Measurements from ENCODE around the gene LRCH4.

Gene LRCH4

GRCh38 chr7:100575206-100575631 lies 10.7 kb downstream of the LRCH4 start:
- no peak overlapping the region for H3K4me3 ChIP-seq (ENCODE audit: low read depth, low read length)
- TF ChIP-seq CTCF (IDR thresholded peaks at IDR 0.05; ENCODE audit: borderline replicate concordance, insufficient read depth, low read depth, low read length) = no peak

GRCh38 chr7:100574362-100575205 lies 11.3 kb downstream of the LRCH4 start:
- TF ChIP-seq CTCF (IDR thresholded peaks at IDR 0.05; ENCODE audit: borderline replicate concordance, insufficient read depth, low read depth, low read length) = no peak
- H3K4me3 ChIP-seq (ENCODE audit: low read depth, low read length) = no peak overlapping the region

GRCh38 chr7:100573691-100574361 lies 12.1 kb downstream of the LRCH4 start, which contains the start of gene SAP25:
Gene SAP25, minus strand, starts transcription at chr7:100573900. Its CDS starts 158 bp downstream, at chr7:100573742.
- H3K4me3 ChIP-seq (ENCODE audit: low read depth, low read length) = no peak within 1 kb of the TSS
- TF ChIP-seq CTCF (IDR thresholded peaks at IDR 0.05; ENCODE audit: borderline replicate concordance, insufficient read depth, low read depth, low read length) = no peak

GRCh38 chr7:100572949-100573675 lies 12.8 kb downstream of the LRCH4 start:
- no peak for TF ChIP-seq CTCF (IDR thresholded peaks at IDR 0.05; ENCODE audit: borderline replicate concordance, insufficient read depth, low read depth, low read length)
- H3K4me3 ChIP-seq (ENCODE audit: low read depth, low read length) = no peak overlapping the region

- no peak overlapping the region for H3K4me3 ChIP-seq (ENCODE audit: low read depth, low read length)
- TF ChIP-seq CTCF (IDR thresholded peaks at IDR 0.05; ENCODE audit: borderline replicate concordance, insufficient read depth, low read depth, low read length) = no peak
These were observed 13.5 kb downstream of the LRCH4 start for GRCh38 chr7:100572281-100572948.

GRCh38 chr7:100571829-100572116 lies 14.2 kb downstream of the LRCH4 start:
- no peak overlapping the region for H3K4me3 ChIP-seq (ENCODE audit: low read depth, low read length)
- TF ChIP-seq CTCF (IDR thresholded peaks at IDR 0.05; ENCODE audit: borderline replicate concordance, insufficient read depth, low read depth, low read length) = no peak

All from GM12875 (cell line).